Activated CD8-positive, alpha-beta T cell treated with anti-CD3 and anti-CD28 coated beads, Interleukin-2, amount 10 ng/mL, durations not matched to agents 7 days and 5 days (primary cell): ENCODE data around the gene ERCC6L2. TPM values are rescaled to one million over a fixed set of nuclear protein-coding genes. Genes with fewer than 3 reads are reported as not detected.

Source experiments
- ATAC-seq: fragments of 150-1000 bp; cut with Tn5 transposase; one replicate; pipeline ENCODE4 v1.10.0; 2021; ENCODE audit warnings: moderate library complexity
- CTCF ChIA-PET: fragments of 350-600 bp; sonication (Branson Sonifier 250); formaldehyde crosslinking; loops from one replicate; lab custom pipeline; 2021; ENCODE audit warnings: antibody characterized with exemption; lab: Charles Lee
- POLR2A ChIA-PET: fragments of 350-600 bp; sonication (Branson Sonifier 250); formaldehyde crosslinking; loops from one replicate; lab custom pipeline; 2021; ENCODE audit warnings: antibody characterized with exemption; lab: Charles Lee
- DNase-seq: peaks from one replicate; pipeline ENCODE4 v3.0.0-alpha.2; 2020
- H3K27ac Mint-ChIP-seq: one replicate; pipeline ENCODE4 v1.8.0; 2021; ENCODE audit warnings: mild to moderate bottlenecking, mixed read lengths
- H3K27me3 Mint-ChIP-seq: one replicate; pipeline ENCODE4 v1.8.0; 2021; ENCODE audit warnings: low read depth, mixed read lengths
- H3K36me3 Mint-ChIP-seq: one replicate; pipeline ENCODE4 v1.8.0; 2021; ENCODE audit warnings: low read depth, mixed read lengths
- H3K4me1 Mint-ChIP-seq: one replicate; pipeline ENCODE4 v1.8.0; 2021; ENCODE audit warnings: low read depth, mixed read lengths
- H3K4me3 Mint-ChIP-seq: one replicate; pipeline ENCODE4 v1.8.0; 2021; ENCODE audit warnings: mild to moderate bottlenecking, mixed read lengths
- H3K9me3 Mint-ChIP-seq: one replicate; pipeline ENCODE4 v1.8.0; 2022; ENCODE audit warnings: mixed read lengths; ENCODE audit not compliant: insufficient read depth
- total RNA-seq, 2 experiments: library from RNA; stranded (reverse); gene quantifications; one replicate each; pipeline ENCODE4 v1.2.3, GENCODE V29; 2021

The ERCC6L2 gene
- total RNA-seq, 2 experiments from 2014 or later: 32.2 to 33.1 TPM

GRCh38 chr9:95874303-95874988 is 1.0 kb upstream of the ERCC6L2 start:
- H3K36me3 Mint-ChIP-seq: peaks cover 54% of the 10 kb centered on the region
- no peak overlapping the region for H3K4me3 Mint-ChIP-seq
- ATAC-seq (no peak), DNase-seq (no peak)
- H3K27ac Mint-ChIP-seq: no peak overlapping the region
- H3K9me3 Mint-ChIP-seq: peaks cover 8% of the 10 kb centered on the region
- CTCF ChIA-PET: interaction anchor here (0.5 to 2.5 kb wide), 9 partner anchors 10 to 1532 kb away, joined by 3 to 8 read pairs (median 3); no protein-coding TSS in a partner anchor
- no peaks in the 10 kb centered on the region for H3K27me3 Mint-ChIP-seq
- POLR2A ChIA-PET: interaction anchor here (0.7 to 3.1 kb wide), 15 partner anchors 10 to 557 kb away, joined by 3 to 27 read pairs (median 5); partner anchors contain the start of gene FANCC
- H3K4me1 Mint-ChIP-seq: peaks cover 17% of the 10 kb centered on the region

DNA sequence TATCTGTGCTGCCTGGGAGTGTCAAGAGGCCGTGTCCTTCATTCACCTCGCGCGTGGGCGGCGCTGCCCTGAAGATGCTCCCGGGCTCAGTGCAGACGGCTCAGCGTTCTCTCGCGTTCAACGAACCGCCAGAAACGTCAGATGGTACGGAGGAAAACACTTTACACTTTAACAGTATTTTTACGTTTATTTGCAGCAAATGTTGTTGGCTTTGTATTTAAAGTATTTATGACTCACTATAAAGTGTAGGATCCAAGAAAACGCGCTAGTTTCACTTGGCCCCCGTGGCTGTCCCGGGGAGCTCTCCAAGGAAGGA is 544 bp upstream of the ERCC6L2 start:
- Mint-ChIP-seq H3K4me1 (peaks cover 21% of the 10 kb centered on the region), H3K27me3 (no peaks in the 10 kb centered on the region), H3K9me3 (peaks cover 6% of the 10 kb centered on the region), H3K27ac (no peak overlapping the region), H3K4me3 (no peak overlapping the region), H3K36me3 (peaks cover 51% of the 10 kb centered on the region)
- POLR2A ChIA-PET: interaction anchor here (0.7 to 3.1 kb wide), 15 partner anchors 9 to 558 kb away, joined by 3 to 27 read pairs (median 5); partner anchors contain the start of gene FANCC
- DNase-seq (peak; percentile 69), ATAC-seq (peak; percentile 38)
- CTCF ChIA-PET: interaction anchor here (0.7 to 2.5 kb wide), 4 partner anchors 9 to 344 kb away, joined by 3 to 8 read pairs (median 4); no protein-coding TSS in a partner anchor

DNA sequence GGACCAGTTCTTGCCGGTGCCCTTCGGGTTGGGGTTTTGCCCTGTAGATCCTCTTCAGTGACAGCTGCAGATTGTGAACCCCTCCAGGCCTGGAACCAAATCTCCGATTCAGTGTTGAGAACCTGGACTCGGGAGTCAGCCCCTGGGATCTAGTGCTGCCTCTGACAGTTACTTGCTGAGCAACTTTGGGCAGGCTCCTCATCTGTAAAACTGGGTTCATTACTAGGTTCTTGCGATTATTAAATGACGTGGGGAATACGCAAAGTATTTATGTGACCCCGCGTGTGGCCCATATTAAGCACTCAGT is 600 bp downstream of the ERCC6L2 start:
- DNase-seq: no peak
- no peak overlapping the region for H3K4me3 Mint-ChIP-seq
- H3K27me3 Mint-ChIP-seq: no peaks in the 10 kb centered on the region
- CTCF ChIA-PET: interaction anchor here (0.8 to 2.5 kb wide), 5 partner anchors 8 to 364 kb away, joined by 3 to 8 read pairs (median 3); no protein-coding TSS in a partner anchor
- no peaks in the 10 kb centered on the region for H3K9me3 Mint-ChIP-seq
- H3K36me3 Mint-ChIP-seq: peaks cover 47% of the 10 kb centered on the region
- H3K4me1 Mint-ChIP-seq: peaks cover 27% of the 10 kb centered on the region
- no peak overlapping the region for H3K27ac Mint-ChIP-seq
- no peak for ATAC-seq
- POLR2A ChIA-PET: interaction anchor here (1.0 to 3.1 kb wide), 14 partner anchors 8 to 414 kb away, joined by 3 to 27 read pairs (median 4); no protein-coding TSS in a partner anchor

DNA sequence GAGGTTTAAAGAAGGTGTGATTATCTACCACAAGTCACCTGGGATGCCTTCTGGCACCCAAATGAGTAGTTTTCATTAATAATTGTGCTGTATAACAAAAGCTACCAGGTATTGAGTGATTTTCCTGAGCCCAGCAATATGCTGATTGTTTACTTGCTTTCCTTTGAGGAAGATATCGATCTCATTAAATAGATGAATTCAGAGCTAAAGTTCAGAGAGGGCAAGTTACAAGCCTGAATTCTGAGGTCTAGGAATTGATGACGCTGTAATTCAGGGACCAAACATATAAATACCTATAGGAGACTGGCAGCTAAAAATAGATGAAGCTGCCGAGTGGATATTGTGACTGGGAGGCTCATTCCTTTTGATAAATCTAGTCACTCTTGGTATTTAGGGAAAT is 1.1 kb downstream of the ERCC6L2 start:
- Mint-ChIP-seq H3K27ac (no peak overlapping the region), H3K9me3 (no peaks in the 10 kb centered on the region), H3K36me3 (peaks cover 45% of the 10 kb centered on the region), H3K27me3 (no peaks in the 10 kb centered on the region), H3K4me3 (no peak overlapping the region), H3K4me1 (peaks cover 32% of the 10 kb centered on the region)
- POLR2A ChIA-PET: interaction anchor here (0.6 to 3.1 kb wide), 11 partner anchors 8 to 488 kb away, joined by 3 to 27 read pairs (median 4); no protein-coding TSS in a partner anchor
- no peak for ATAC-seq
- no peak for DNase-seq
- CTCF ChIA-PET: interaction anchor here (1.1 to 1.7 kb wide), 4 partner anchors 10 to 137 kb away, joined by 3 to 4 read pairs (median 3); no protein-coding TSS in a partner anchor

GRCh38 chr9:95877984-95878383 is 2.5 kb downstream of the ERCC6L2 start:
- Mint-ChIP-seq H3K9me3 (no peaks in the 10 kb centered on the region), H3K27ac (peak overlapping the region; percentile 71), H3K27me3 (no peaks in the 10 kb centered on the region), H3K4me3 (no peak overlapping the region), H3K36me3 (peaks cover 41% of the 10 kb centered on the region), H3K4me1 (peaks cover 43% of the 10 kb centered on the region)
- CTCF ChIA-PET: interaction anchor here (0.5 to 0.6 kb wide), 2 partner anchors 29 to 382 kb away, joined by 3 read pairs; no protein-coding TSS in a partner anchor
- POLR2A ChIA-PET: interaction anchor here (0.9 kb wide), 1 partner anchor 13 kb away, joined by 3 read pairs; no protein-coding TSS in a partner anchor
- DNase-seq: no peak
- no peak for ATAC-seq

DNA sequence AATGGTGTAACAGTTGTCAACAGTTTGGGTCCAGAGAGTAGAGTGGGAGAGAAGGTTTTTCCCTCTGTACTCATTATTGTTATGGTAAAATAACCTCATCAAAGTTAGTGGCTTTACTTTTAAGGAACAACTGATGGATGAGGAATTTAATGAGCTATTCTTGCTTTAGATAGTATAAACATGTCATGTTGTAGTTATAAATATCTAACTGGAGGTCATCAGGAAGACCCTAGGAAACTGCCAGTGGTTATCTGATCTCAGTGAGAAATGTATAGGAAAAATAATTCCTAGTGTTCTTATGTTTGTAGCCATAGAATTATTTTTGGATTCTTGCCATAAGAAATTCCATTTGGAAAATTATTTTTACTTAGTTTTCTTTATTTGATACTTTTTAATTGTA is 4.1 kb downstream of the ERCC6L2 start:
- H3K9me3 Mint-ChIP-seq: no peaks in the 10 kb centered on the region
- H3K27ac Mint-ChIP-seq: no peak overlapping the region
- H3K4me1 Mint-ChIP-seq: peaks cover 48% of the 10 kb centered on the region
- no peak overlapping the region for H3K4me3 Mint-ChIP-seq
- no peak for ATAC-seq
- H3K36me3 Mint-ChIP-seq: peaks cover 44% of the 10 kb centered on the region
- H3K27me3 Mint-ChIP-seq: no peaks in the 10 kb centered on the region
- ChIA-PET POLR2A (no interaction called here), CTCF (interaction anchor here (1.0 to 1.3 kb wide), 2 partner anchors 12 to 129 kb away, joined by 3 read pairs; no protein-coding TSS in a partner anchor)
- DNase-seq: no peak

- no peaks in the 10 kb centered on the region for H3K27me3 Mint-ChIP-seq
- H3K9me3 Mint-ChIP-seq: no peaks in the 10 kb centered on the region
- ChIA-PET POLR2A (no interaction called here), CTCF (interaction anchor here (1.0 to 1.3 kb wide), 2 partner anchors 11 to 128 kb away, joined by 3 read pairs; no protein-coding TSS in a partner anchor)
- DNase-seq (no peak), ATAC-seq (no peak)
- peak overlapping the region; percentile 46 for H3K27ac Mint-ChIP-seq
- H3K4me3 Mint-ChIP-seq: no peak overlapping the region
- H3K4me1 Mint-ChIP-seq: peaks cover 49% of the 10 kb centered on the region
- H3K36me3 Mint-ChIP-seq: peaks cover 46% of the 10 kb centered on the region
These were observed 4.7 kb downstream of the ERCC6L2 start for GRCh38 chr9:95880021-95880690.

DNA sequence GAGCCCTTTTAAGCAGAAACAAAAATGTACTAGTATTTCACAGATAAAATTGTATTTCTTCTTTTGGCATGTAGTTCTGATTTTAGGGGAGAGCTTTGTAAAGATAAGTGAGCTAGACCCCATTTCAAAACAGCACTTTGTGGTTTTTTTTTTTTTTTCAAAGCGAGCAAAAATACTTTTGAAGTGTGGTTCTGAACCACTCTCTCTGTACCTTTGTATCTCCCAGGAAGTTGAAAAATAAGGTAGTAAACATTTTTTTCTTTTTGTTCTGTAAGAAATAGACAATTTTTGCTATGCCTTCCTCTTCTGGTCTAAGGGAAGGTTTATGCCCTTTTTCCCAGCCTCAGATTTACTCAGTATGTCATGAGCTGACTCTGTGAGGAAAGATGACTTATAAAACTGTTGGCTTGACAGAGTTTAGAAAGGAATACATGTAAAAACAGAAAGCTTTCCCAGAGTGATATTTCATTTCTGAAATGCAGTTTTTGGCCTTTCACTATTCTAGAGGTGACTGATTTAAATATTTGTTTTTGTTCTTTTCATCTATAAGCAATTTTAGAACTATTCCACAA is 12.5 kb downstream of the ERCC6L2 start:
- Mint-ChIP-seq H3K27ac (peak overlapping the region; percentile 80), H3K4me3 (peak overlapping the region; percentile 67)
- POLR2A ChIA-PET: interaction anchor here (0.6 to 1.8 kb wide), 3 partner anchors 12 to 273 kb away, joined by 3 to 15 read pairs (median 3); partner anchors contain the start of gene ERCC6L2

GRCh38 chr9:95890594-95890993 is 15.1 kb downstream of the ERCC6L2 start:
- H3K9me3 Mint-ChIP-seq: peaks cover 20% of the 10 kb centered on the region
- H3K36me3 Mint-ChIP-seq: peaks cover 43% of the 10 kb centered on the region
- no peak for ATAC-seq
- H3K27ac Mint-ChIP-seq: no peak overlapping the region
- DNase-seq: no peak
- ChIA-PET POLR2A (interaction anchor here (0.8 kb wide), 1 partner anchor 13 kb away, joined by 3 read pairs; no protein-coding TSS in a partner anchor), CTCF (interaction anchor here (0.9 to 1.2 kb wide), 2 partner anchors 11 to 67 kb away, joined by 3 read pairs; no protein-coding TSS in a partner anchor)
- no peak overlapping the region for H3K4me3 Mint-ChIP-seq
- H3K27me3 Mint-ChIP-seq: no peaks in the 10 kb centered on the region
- H3K4me1 Mint-ChIP-seq: peaks cover 44% of the 10 kb centered on the region

More for the DNA sequence above, 12.5 kb downstream of the ERCC6L2 start:
- H3K27me3 Mint-ChIP-seq: no peaks in the 10 kb centered on the region
- H3K4me1 Mint-ChIP-seq: peaks cover 62% of the 10 kb centered on the region
- CTCF ChIA-PET: interaction anchor here (0.7 to 1.6 kb wide), 5 partner anchors 12 to 152 kb away, joined by 3 to 4 read pairs (median 3); partner anchors contain the start of gene ERCC6L2
- H3K36me3 Mint-ChIP-seq: peaks cover 55% of the 10 kb centered on the region
- no peak for DNase-seq
- ATAC-seq: peak; percentile 70
- H3K9me3 Mint-ChIP-seq: peaks cover 10% of the 10 kb centered on the region

- Mint-ChIP-seq H3K4me3 (no peak overlapping the region), H3K27me3 (no peaks in the 10 kb centered on the region), H3K4me1 (peaks cover 44% of the 10 kb centered on the region), H3K27ac (no peak overlapping the region), H3K9me3 (peaks cover 20% of the 10 kb centered on the region), H3K36me3 (peaks cover 42% of the 10 kb centered on the region)
- ChIA-PET POLR2A (interaction anchor here (0.8 kb wide), 1 partner anchor 14 kb away, joined by 3 read pairs; no protein-coding TSS in a partner anchor), CTCF (interaction anchor here (0.9 to 1.2 kb wide), 2 partner anchors 12 to 68 kb away, joined by 3 read pairs; no protein-coding TSS in a partner anchor)
- DNase-seq: no peak
- ATAC-seq: no peak
These were observed 15.7 kb downstream of the ERCC6L2 start for GRCh38 chr9:95891067-95891671.

GRCh38 chr9:95892690-95893089 is 17.2 kb downstream of the ERCC6L2 start:
- ATAC-seq (no peak), DNase-seq (no peak)
- Mint-ChIP-seq H3K4me3 (no peak overlapping the region), H3K27ac (no peak overlapping the region), H3K4me1 (peaks cover 43% of the 10 kb centered on the region), H3K36me3 (peaks cover 39% of the 10 kb centered on the region), H3K9me3 (peaks cover 28% of the 10 kb centered on the region), H3K27me3 (no peaks in the 10 kb centered on the region)
- ChIA-PET POLR2A (no interaction called here), CTCF (no interaction called here)
